ENCODE measurements around the gene ANKRD30A.

Gene ANKRD30A

DNA sequence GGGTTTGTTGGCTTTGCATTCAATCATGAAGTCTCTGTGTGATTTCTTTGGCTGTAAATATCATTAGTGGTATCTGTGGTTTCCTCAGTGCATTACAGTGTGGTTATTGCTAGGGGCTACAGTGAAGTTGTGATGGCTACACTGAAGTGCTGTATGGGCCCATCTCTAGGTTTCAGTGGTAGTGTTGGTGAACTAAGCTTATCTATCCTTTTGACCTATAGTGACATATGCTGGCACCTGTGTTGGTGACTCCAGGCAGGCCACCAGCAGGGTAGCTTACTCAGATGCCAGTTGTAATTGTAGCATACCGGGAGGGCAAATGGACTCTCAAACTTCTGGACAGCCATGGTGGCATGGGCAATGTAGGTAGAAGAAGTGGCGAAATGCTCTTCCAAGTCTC is 219.0 kb downstream of the ANKRD30A start:
- ATAC-seq (ENCODE audit: insufficient read depth, low read depth) (no peak; the same call in 2 of the 3 replicates), DNase-seq (no peak)
- Histone ChIP-seq H3K27me3 (ENCODE audit: insufficient read depth, low read length, poor library complexity) (no peaks in the 10 kb centered on the region), H3K4me1 (ENCODE audit: insufficient read depth, low read length) (no peaks in the 10 kb centered on the region), H3K36me3 (ENCODE audit: insufficient read depth, low read length) (no peaks in the 10 kb centered on the region), H3K4me3 (ENCODE audit: low read depth in 1 of 2, low read length in 2 of 2) (no peak overlapping the region), H2AFZ (ENCODE audit: low read depth, low read length) (no peak overlapping the region), H3K4me2 (ENCODE audit: insufficient read depth, low read length) (no peak overlapping the region), H3K9ac (ENCODE audit: low read depth, low read length) (no peak overlapping the region), H3K27ac (ENCODE audit: low read length) (no peak overlapping the region), H3K79me2 (ENCODE audit: insufficient read depth, low read length) (no peaks in the 10 kb centered on the region), H3K9me3 (ENCODE audit: insufficient read depth, low read length, severe bottlenecking) (peaks cover 2% of the 10 kb centered on the region), H4K20me1 (ENCODE audit: insufficient read depth, low read length) (no peaks in the 10 kb centered on the region)
- TF ChIP-seq EZH2 (IDR thresholded peaks at IDR 0.05; ENCODE audit: borderline replicate concordance, low read depth, low read length, severe bottlenecking) = no peak
- TF ChIP-seq, protein P1, sequence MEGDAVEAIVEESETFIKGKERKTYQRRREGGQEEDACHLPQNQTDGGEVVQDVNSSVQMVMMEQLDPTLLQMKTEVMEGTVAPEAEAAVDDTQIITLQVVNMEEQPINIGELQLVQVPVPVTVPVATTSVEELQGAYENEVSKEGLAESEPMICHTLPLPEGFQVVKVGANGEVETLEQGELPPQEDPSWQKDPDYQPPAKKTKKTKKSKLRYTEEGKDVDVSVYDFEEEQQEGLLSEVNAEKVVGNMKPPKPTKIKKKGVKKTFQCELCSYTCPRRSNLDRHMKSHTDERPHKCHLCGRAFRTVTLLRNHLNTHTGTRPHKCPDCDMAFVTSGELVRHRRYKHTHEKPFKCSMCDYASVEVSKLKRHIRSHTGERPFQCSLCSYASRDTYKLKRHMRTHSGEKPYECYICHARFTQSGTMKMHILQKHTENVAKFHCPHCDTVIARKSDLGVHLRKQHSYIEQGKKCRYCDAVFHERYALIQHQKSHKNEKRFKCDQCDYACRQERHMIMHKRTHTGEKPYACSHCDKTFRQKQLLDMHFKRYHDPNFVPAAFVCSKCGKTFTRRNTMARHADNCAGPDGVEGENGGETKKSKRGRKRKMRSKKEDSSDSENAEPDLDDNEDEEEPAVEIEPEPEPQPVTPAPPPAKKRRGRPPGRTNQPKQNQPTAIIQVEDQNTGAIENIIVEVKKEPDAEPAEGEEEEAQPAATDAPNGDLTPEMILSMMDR (IDR thresholded peaks at IDR 0.05; ENCODE audit: borderline replicate concordance, extremely low read depth, low read length, poor library complexity, severe bottlenecking) = no peak

DNA sequence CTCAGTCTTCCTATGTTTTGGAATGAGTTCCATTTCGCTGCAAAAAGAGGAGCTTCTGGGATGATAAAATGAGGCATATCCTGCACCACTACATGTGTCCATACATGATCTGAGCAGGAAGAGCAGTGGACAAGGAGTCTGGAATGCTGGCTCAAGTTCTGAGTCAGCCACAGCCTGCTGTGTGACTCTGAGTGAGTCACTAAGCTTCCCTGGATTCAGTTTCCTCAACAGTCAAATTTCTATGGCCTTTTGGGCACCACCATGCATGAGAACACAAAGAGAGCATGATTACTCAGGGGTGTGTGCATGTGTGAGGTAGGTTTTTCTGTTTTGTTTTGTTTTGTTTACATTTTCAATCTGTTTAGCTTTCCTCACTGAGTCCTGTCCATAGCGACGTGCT is 254.6 kb downstream of the ANKRD30A start:
- Histone ChIP-seq H3K9ac (ENCODE audit: low read depth, low read length) (no peak overlapping the region), H3K79me2 (ENCODE audit: insufficient read depth, low read length) (no peaks in the 10 kb centered on the region), H4K20me1 (ENCODE audit: insufficient read depth, low read length) (no peaks in the 10 kb centered on the region), H3K27me3 (ENCODE audit: insufficient read depth, low read length, poor library complexity) (no peaks in the 10 kb centered on the region), H2AFZ (ENCODE audit: low read depth, low read length) (no peak overlapping the region), H3K4me3 (ENCODE audit: low read depth in 1 of 2, low read length in 2 of 2) (no peak overlapping the region), H3K4me2 (ENCODE audit: insufficient read depth, low read length) (no peak overlapping the region), H3K36me3 (ENCODE audit: insufficient read depth, low read length) (no peaks in the 10 kb centered on the region), H3K27ac (ENCODE audit: low read length) (no peak overlapping the region), H3K4me1 (ENCODE audit: insufficient read depth, low read length) (no peaks in the 10 kb centered on the region), H3K9me3 (ENCODE audit: insufficient read depth, low read length, severe bottlenecking) (no peaks in the 10 kb centered on the region)
- DNase-seq (no peak), ATAC-seq (ENCODE audit: insufficient read depth, low read depth) (no peak)
- TF ChIP-seq EZH2 (IDR thresholded peaks at IDR 0.05; ENCODE audit: borderline replicate concordance, low read depth, low read length, severe bottlenecking) = no peak
- TF ChIP-seq, protein P1 (IDR thresholded peaks at IDR 0.05; ENCODE audit: borderline replicate concordance, extremely low read depth, low read length, poor library complexity, severe bottlenecking) = no peak

- Histone ChIP-seq H3K79me2 (ENCODE audit: insufficient read depth, low read length) (no peaks in the 10 kb centered on the region), H3K9me3 (ENCODE audit: insufficient read depth, low read length, severe bottlenecking) (no peaks in the 10 kb centered on the region), H3K27me3 (ENCODE audit: insufficient read depth, low read length, poor library complexity) (no peaks in the 10 kb centered on the region), H3K4me2 (ENCODE audit: insufficient read depth, low read length) (no peak overlapping the region), H3K9ac (ENCODE audit: low read depth, low read length) (no peak overlapping the region), H3K36me3 (ENCODE audit: insufficient read depth, low read length) (no peaks in the 10 kb centered on the region), H4K20me1 (ENCODE audit: insufficient read depth, low read length) (no peaks in the 10 kb centered on the region), H3K4me3 (ENCODE audit: low read depth in 1 of 2, low read length in 2 of 2) (no peak overlapping the region), H3K27ac (ENCODE audit: low read length) (no peak overlapping the region), H3K4me1 (ENCODE audit: insufficient read depth, low read length) (no peaks in the 10 kb centered on the region), H2AFZ (ENCODE audit: low read depth, low read length) (no peak overlapping the region)
- TF ChIP-seq EZH2 (IDR thresholded peaks at IDR 0.05; ENCODE audit: borderline replicate concordance, low read depth, low read length, severe bottlenecking) = no peak
- TF ChIP-seq, protein P1 (IDR thresholded peaks at IDR 0.05; ENCODE audit: borderline replicate concordance, extremely low read depth, low read length, poor library complexity, severe bottlenecking) = no peak
- DNase-seq = no peak
- ATAC-seq (ENCODE audit: insufficient read depth, low read depth) = no peak
Measured at GRCh38 chr10:37381271-37381670, 255.9 kb downstream of the ANKRD30A start.

DNA sequence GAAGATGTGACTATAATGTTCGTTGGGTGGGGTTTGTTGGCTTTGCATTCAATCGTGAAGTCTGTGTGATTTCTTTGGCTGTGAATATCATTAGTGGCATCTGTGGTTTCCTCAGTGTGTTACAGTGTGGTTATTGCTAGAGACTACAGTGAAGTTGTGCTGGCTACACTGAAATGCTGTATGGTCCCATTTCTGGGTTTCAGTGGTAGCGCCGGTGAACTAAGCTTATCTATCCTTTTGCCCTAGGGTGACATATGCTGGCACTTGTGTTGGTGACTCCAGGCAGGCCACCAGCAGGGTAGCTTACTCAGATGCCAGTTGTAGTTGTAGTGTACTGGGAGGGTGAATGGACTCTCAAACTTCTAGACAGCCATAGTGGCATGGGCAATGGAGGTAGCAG is 259.5 kb downstream of the ANKRD30A start:
- H2AFZ ChIP-seq (ENCODE audit: low read depth, low read length) = no peak overlapping the region
- no peak overlapping the region for H3K4me2 ChIP-seq (ENCODE audit: insufficient read depth, low read length)
- TF ChIP-seq, protein P1 (IDR thresholded peaks at IDR 0.05; ENCODE audit: borderline replicate concordance, extremely low read depth, low read length, poor library complexity, severe bottlenecking) = no peak
- TF ChIP-seq EZH2 (IDR thresholded peaks at IDR 0.05; ENCODE audit: borderline replicate concordance, low read depth, low read length, severe bottlenecking) = no peak
- H3K9me3 ChIP-seq (ENCODE audit: insufficient read depth, low read length, severe bottlenecking) = no peaks in the 10 kb centered on the region
- no peak overlapping the region for H3K9ac ChIP-seq (ENCODE audit: low read depth, low read length)
- H3K79me2 ChIP-seq (ENCODE audit: insufficient read depth, low read length) = no peaks in the 10 kb centered on the region
- H3K4me3 ChIP-seq (ENCODE audit: low read depth in 1 of 2, low read length in 2 of 2) = no peak overlapping the region
- DNase-seq (no peak), ATAC-seq (ENCODE audit: insufficient read depth, low read depth) (no peak)
- H3K4me1 ChIP-seq (ENCODE audit: insufficient read depth, low read length) = no peaks in the 10 kb centered on the region
- H4K20me1 ChIP-seq (ENCODE audit: insufficient read depth, low read length) = no peaks in the 10 kb centered on the region
- H3K36me3 ChIP-seq (ENCODE audit: insufficient read depth, low read length) = no peaks in the 10 kb centered on the region
- H3K27ac ChIP-seq (ENCODE audit: low read length) = no peak overlapping the region
- H3K27me3 ChIP-seq (ENCODE audit: insufficient read depth, low read length, poor library complexity) = no peaks in the 10 kb centered on the region

All from DND-41 (cell line).